BLaER1 treated with 17β-estradiol and CSF1 and Interleukin-3, amounts not matched to agents 10 nM and 100 nM (cell line): ENCODE data around the gene AGBL3.
"Not testable (repeated sequence)": the region's sequence is repeated elsewhere in the genome, so short reads cannot be mapped to it uniquely, and the experiment has no call there.

Source experiments
- H3K27ac ChIP-seq, 11 experiments: shearing (Covaris generic); formaldehyde crosslinking; 2 replicates each; pipeline ENCODE4 v1.8.1; 2022
- H3K27me3 ChIP-seq, 11 experiments: shearing (Covaris generic); formaldehyde crosslinking; 2 replicates each; pipeline ENCODE4 v1.8.1; 2022
- H3K36me3 ChIP-seq, 11 experiments: shearing (Covaris generic); formaldehyde crosslinking; 2 replicates each; pipeline ENCODE4 v1.8.1; 2022
- H3K4me1 ChIP-seq, 10 experiments: shearing (Covaris generic); formaldehyde crosslinking; 2 replicates each; pipeline ENCODE4 v1.8.1; 2022
- H3K4me2 ChIP-seq, 11 experiments: shearing (Covaris generic); formaldehyde crosslinking; 2 replicates each; pipeline ENCODE4 v1.8.1; 2022
- H3K4me3 ChIP-seq, 10 experiments: shearing (Covaris generic); formaldehyde crosslinking; 2 replicates each; pipeline ENCODE4 v1.8.1; 2022
- H3K9ac ChIP-seq, 11 experiments: shearing (Covaris generic); formaldehyde crosslinking; 2 replicates each; pipeline ENCODE4 v1.8.1; 2022
- H3K9me3 ChIP-seq, 11 experiments: shearing (Covaris generic); formaldehyde crosslinking; replicated peaks in 1 of 11; 2 replicates each; pipeline ENCODE4 v1.8.1; 2022
- H4K20me1 ChIP-seq, 11 experiments: shearing (Covaris generic); formaldehyde crosslinking; 2 replicates each; pipeline ENCODE4 v1.8.1; 2022
- Cebpa-rat ChIP-seq, 11 experiments: shearing (Covaris generic); IDR thresholded peaks; 2 replicates each; pipeline ENCODE4 v1.8.1; 2022

AGBL3 gene

GRCh38 chr7:135095450-135095849, 109.1 kb downstream of the AGBL3 start:
- no peak for TF ChIP-seq Cebpa-rat (IDR thresholded peaks at IDR 0.05)
- H3K9ac ChIP-seq: no peak overlapping the region
- H4K20me1 ChIP-seq: no peaks in the 10 kb centered on the region
- H3K27ac ChIP-seq: no peak overlapping the region
- 0 out of 20 replicates have a peak, but pooled peaks cover 0 to 5% (median 0%) of the 10 kb centered on the region in 10 experiments for H3K4me1 ChIP-seq
- H3K9me3 ChIP-seq: peaks cover 0 to 6% (median under 1%) of the 10 kb centered on the region in 11 experiments; a peak in 5 of 22 replicates
- no peaks in the 10 kb centered on the region for H3K27me3 ChIP-seq
- no peak overlapping the region for H3K4me2 ChIP-seq
- no peak overlapping the region for H3K4me3 ChIP-seq
- peaks cover 0 to 3% (median 0%) of the 10 kb centered on the region in 11 experiments; a peak in 1 of 22 replicates for H3K36me3 ChIP-seq

GRCh38 chr7:135098391-135098790, 112.1 kb downstream of the AGBL3 start:
- no peak overlapping the region for H3K4me2 ChIP-seq
- no peaks in the 10 kb centered on the region for H4K20me1 ChIP-seq
- H3K9me3 ChIP-seq: peaks cover 0 to 4% (median 0%) of the 10 kb centered on the region in 11 experiments; a peak in 2 of 22 replicates
- no peaks in the 10 kb centered on the region for H3K36me3 ChIP-seq
- no peaks in the 10 kb centered on the region for H3K27me3 ChIP-seq
- no peak overlapping the region for H3K27ac ChIP-seq
- H3K9ac ChIP-seq: no peak overlapping the region
- H3K4me3 ChIP-seq: no peak overlapping the region
- TF ChIP-seq Cebpa-rat (IDR thresholded peaks at IDR 0.05): no peak
- 0 out of 20 replicates have a peak, but pooled peaks cover 0 to 5% (median 0%) of the 10 kb centered on the region in 10 experiments for H3K4me1 ChIP-seq

DNA sequence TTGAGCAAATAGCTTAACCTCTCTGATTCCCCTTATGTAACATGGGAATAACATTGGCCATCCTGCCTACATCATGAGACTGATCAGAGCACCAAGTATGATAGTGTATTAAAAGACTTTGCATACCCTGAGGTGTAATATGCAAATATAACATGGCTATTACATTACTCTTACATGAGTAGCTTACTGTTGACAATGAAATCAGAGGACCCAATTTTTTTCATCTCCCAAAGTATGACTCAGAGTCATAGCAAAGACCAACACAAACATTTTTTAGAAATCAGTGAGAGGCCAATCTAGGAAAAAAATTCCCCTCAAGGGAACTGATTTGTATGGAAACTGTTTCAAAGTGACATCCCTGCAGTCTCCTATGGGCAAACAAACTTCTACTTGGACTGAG, 114.5 kb downstream of the AGBL3 start:
- H3K27me3 ChIP-seq: no peaks in the 10 kb centered on the region
- no peak overlapping the region for H3K27ac ChIP-seq
- no peak for TF ChIP-seq Cebpa-rat (IDR thresholded peaks at IDR 0.05)
- H3K4me3 ChIP-seq: no peak overlapping the region
- no peaks in the 10 kb centered on the region for H3K4me1 ChIP-seq
- peaks cover 0 to 9% (median 6%) of the 10 kb centered on the region in 11 experiments; a peak in 10 of 22 replicates for H3K9me3 ChIP-seq
- no peak overlapping the region for H3K9ac ChIP-seq
- H3K36me3 ChIP-seq: no peaks in the 10 kb centered on the region
- H3K4me2 ChIP-seq: no peak overlapping the region
- H4K20me1 ChIP-seq: no peaks in the 10 kb centered on the region

DNA sequence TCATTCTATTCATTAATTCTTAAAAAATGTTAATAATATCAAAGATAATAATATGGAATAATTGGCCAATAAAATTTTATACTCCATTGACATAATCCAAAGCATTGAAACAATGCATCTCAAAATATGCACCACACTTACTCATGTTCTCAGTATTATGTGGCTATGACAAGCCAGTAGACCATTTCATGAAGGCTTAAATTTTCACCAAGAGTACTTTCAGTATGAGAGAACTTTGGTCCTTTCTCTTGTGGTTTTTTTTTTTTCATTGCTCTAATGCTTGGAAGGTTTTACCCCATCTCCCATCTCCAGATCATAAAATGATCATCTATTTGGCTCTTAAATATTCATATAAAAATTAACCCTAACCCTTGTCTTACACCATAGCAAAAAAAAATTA, 116.1 kb downstream of the AGBL3 start:
- H3K4me1 ChIP-seq: no peaks in the 10 kb centered on the region
- no peak for TF ChIP-seq Cebpa-rat (IDR thresholded peaks at IDR 0.05)
- no peaks in the 10 kb centered on the region for H3K27me3 ChIP-seq
- no peak overlapping the region for H3K4me2 ChIP-seq
- no peak overlapping the region for H3K9ac ChIP-seq
- no peak overlapping the region for H3K4me3 ChIP-seq
- H3K27ac ChIP-seq: no peak overlapping the region
- H3K36me3 ChIP-seq: no peaks in the 10 kb centered on the region
- peaks cover 0 to 9% (median 6%) of the 10 kb centered on the region in 11 experiments; a peak in 10 of 22 replicates for H3K9me3 ChIP-seq
- no peaks in the 10 kb centered on the region for H4K20me1 ChIP-seq

GRCh38 chr7:135109562-135109961, 123.3 kb downstream of the AGBL3 start:
- Histone ChIP-seq H3K27me3 (no peaks in the 10 kb centered on the region), H3K27ac (no peak overlapping the region), H3K9me3 (peaks cover 6 to 16% (median 8%) of the 10 kb centered on the region in 11 experiments; a peak in 11 of 22 replicates), H3K4me2 (no peak overlapping the region), H3K36me3 (peaks cover 0 to 7% (median 0%) of the 10 kb centered on the region in 11 experiments; a peak in 5 of 22 replicates), H3K4me3 (no peak overlapping the region), H3K9ac (no peak overlapping the region), H4K20me1 (no peaks in the 10 kb centered on the region), H3K4me1 (no peaks in the 10 kb centered on the region)
- TF ChIP-seq Cebpa-rat (IDR thresholded peaks at IDR 0.05): no peak

- Histone ChIP-seq H3K4me1 (no peaks in the 10 kb centered on the region), H3K36me3 (peaks cover 0 to 7% (median 0%) of the 10 kb centered on the region in 11 experiments; a peak in 5 of 22 replicates), H3K9me3 (peaks cover 4 to 13% (median 8%) of the 10 kb centered on the region in 11 experiments; a peak in 11 of 22 replicates), H3K27me3 (no peaks in the 10 kb centered on the region), H4K20me1 (no peaks in the 10 kb centered on the region), H3K27ac (no peak overlapping the region), H3K9ac (no peak overlapping the region), H3K4me2 (no peak overlapping the region), H3K4me3 (no peak overlapping the region)
- no peak for TF ChIP-seq Cebpa-rat (IDR thresholded peaks at IDR 0.05)
These were observed 123.7 kb downstream of the AGBL3 start for GRCh38 chr7:135109976-135110375.

DNA sequence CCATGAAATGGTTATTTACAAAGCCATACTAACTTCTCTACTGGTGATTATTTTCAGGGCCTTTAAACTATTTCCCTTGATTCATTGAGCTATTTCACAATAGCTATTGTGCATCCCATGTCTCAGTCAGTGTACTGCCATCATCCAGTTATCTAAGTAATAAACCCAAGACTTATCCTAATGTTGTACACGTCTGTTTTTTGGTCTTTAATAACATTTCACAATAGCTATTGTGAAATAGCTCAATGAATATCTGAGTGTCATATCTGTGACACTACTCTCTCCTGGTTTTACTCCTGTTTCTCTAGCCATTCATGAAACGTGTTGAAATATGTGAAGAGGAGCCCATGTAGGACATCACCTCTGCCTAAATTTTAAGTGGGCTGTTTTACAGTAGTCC, 125.1 kb downstream of the AGBL3 start:
- Histone ChIP-seq H4K20me1 (no peaks in the 10 kb centered on the region), H3K9me3 (peaks cover 0 to 10% (median 0%) of the 10 kb centered on the region in 11 experiments; a peak in 4 of 22 replicates), H3K4me2 (no peak overlapping the region)

GRCh38 chr7:135114622-135115021, 128.3 kb downstream of the AGBL3 start:
- Histone ChIP-seq H3K9me3 (peaks cover 6 to 15% (median 9%) of the 10 kb centered on the region in 11 experiments; a peak in 21 of 22 replicates), H3K27ac (no peak overlapping the region), H3K36me3 (peaks cover 0 to 5% (median 0%) of the 10 kb centered on the region in 11 experiments; a peak in 4 of 22 replicates), H4K20me1 (no peaks in the 10 kb centered on the region), H3K4me1 (no peaks in the 10 kb centered on the region), H3K4me3 (no peak overlapping the region), H3K4me2 (no peak overlapping the region), H3K27me3 (no peaks in the 10 kb centered on the region), H3K9ac (no peak overlapping the region)
- no peak for TF ChIP-seq Cebpa-rat (IDR thresholded peaks at IDR 0.05)

More for the DNA sequence above, 125.1 kb downstream of the AGBL3 start:
- no peaks in the 10 kb centered on the region for H3K4me1 ChIP-seq
- H3K27ac ChIP-seq: no peak overlapping the region
- H3K27me3 ChIP-seq: no peaks in the 10 kb centered on the region
- no peak overlapping the region for H3K4me3 ChIP-seq
- no peak overlapping the region for H3K9ac ChIP-seq
- TF ChIP-seq Cebpa-rat (IDR thresholded peaks at IDR 0.05): peak in 3 of 11 experiments; percentile 34 to 37 (median 37); a peak in 2 of 22 replicates
- H3K36me3 ChIP-seq: peaks cover 0 to 7% (median 0%) of the 10 kb centered on the region in 11 experiments; a peak in 5 of 22 replicates

DNA sequence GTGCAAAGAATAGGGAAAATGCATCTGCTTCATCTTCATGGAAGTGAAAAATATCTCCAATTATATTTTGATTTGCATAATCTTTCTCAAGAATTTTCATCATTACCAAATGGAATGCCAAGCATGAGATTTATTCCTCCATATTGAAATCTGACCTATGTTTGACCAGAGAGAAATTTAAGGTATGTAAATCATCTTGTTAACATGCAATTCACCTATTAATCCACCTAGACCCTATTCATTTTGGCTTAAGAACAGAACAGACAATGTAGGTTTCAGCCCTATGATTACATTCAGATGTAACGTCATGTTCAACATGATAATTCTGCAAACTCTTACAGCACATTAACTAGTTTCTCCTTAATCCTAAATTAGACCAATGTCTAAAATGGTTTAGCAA, 130.8 kb downstream of the AGBL3 start:
- H3K36me3 ChIP-seq: peaks cover 0 to 8% (median 0%) of the 10 kb centered on the region in 11 experiments; a peak in 4 of 22 replicates

DNA sequence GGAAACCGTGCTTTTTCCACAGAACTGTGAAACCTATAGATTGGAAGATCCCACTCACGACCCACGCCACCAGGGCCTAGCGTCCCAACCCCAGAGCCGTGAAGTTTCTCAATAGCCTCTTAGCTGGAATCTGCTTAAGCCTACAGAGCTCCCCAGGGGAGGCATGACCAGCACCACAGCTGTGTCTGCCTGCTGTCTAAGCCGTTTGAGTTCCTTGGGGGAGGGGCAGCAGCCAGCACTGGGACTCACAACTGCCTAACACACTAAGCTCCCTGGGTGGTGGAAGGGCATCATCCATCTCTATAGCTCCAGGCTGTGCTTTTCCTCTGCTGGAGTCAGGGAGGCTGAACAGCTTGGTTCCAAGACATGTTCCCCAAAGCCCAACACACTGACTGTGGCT, 135.6 kb downstream of the AGBL3 start:
- Histone ChIP-seq H3K9ac (no peak overlapping the region), H3K4me3 (no peak overlapping the region), H3K36me3 (peaks cover 0 to 8% (median 0%) of the 10 kb centered on the region in 11 experiments; a peak in 4 of 22 replicates), H3K4me2 (0 out of 22 replicates have a peak overlapping the region, but pooled peaks of 1 of the 11 experiments have one; percentile 0), H3K27me3 (no peaks in the 10 kb centered on the region), H3K4me1 (peaks cover 0 to 3% (median 0%) of the 10 kb centered on the region in 10 experiments; a peak in 2 of 20 replicates), H3K27ac (no peak overlapping the region), H3K9me3 (peaks cover 32 to 42% (median 37%) of the 10 kb centered on the region in 11 experiments), H4K20me1 (no peaks in the 10 kb centered on the region)
- TF ChIP-seq Cebpa-rat (IDR thresholded peaks at IDR 0.05): no peak

More for the DNA sequence above, 130.8 kb downstream of the AGBL3 start:
- no peak for TF ChIP-seq Cebpa-rat (IDR thresholded peaks at IDR 0.05)
- H3K9ac ChIP-seq: no peak overlapping the region
- no peaks in the 10 kb centered on the region for H4K20me1 ChIP-seq
- H3K4me2 ChIP-seq: no peak overlapping the region
- H3K27me3 ChIP-seq: no peaks in the 10 kb centered on the region
- H3K27ac ChIP-seq: no peak overlapping the region
- peaks cover 28 to 34% (median 31%) of the 10 kb centered on the region in 11 experiments for H3K9me3 ChIP-seq
- H3K4me1 ChIP-seq: no peaks in the 10 kb centered on the region
- no peak overlapping the region for H3K4me3 ChIP-seq

GRCh38 chr7:135124631-135125030, 138.3 kb downstream of the AGBL3 start:
- H3K9ac ChIP-seq, H3K4me3 ChIP-seq, H3K36me3 ChIP-seq, H3K4me2 ChIP-seq, H3K4me1 ChIP-seq, H3K27me3 ChIP-seq, H3K27ac ChIP-seq, H4K20me1 ChIP-seq: not testable (repeated sequence)
- H3K9me3 ChIP-seq: peaks cover 27 to 37% (median 30%) of the 10 kb centered on the region in 11 experiments
